ENCODE measurements around the gene DPP7.

DNA sequence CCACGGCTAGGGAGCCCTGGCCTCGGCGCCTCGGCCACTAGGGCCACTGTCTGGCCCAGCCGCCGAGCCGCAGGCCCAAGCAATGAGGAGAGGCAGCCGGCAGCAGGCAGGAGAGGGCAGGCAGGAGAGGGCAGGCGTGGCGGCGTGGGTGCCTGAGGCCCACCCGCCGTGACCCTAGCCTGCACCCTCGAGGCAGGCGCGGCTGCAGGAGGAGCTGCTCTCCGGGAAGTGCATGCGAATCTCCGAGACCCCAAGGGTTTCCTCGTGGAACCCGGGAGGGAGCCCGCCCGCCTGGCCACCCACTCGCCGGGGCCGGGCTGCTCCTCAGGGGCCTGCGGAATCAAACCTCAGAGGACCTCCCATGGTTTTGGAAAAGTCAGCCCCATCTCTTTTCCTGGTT, 33.7 kb upstream of the DPP7 start:
- TF ChIP-seq EP300 (IDR thresholded peaks at IDR 0.05) (no peak), POLR2AphosphoS5 (IDR thresholded peaks at IDR 0.05) (no peak), POLR2A (IDR thresholded peaks at IDR 0.05) (no peak)
- TF ChIP-seq, protein P1, sequence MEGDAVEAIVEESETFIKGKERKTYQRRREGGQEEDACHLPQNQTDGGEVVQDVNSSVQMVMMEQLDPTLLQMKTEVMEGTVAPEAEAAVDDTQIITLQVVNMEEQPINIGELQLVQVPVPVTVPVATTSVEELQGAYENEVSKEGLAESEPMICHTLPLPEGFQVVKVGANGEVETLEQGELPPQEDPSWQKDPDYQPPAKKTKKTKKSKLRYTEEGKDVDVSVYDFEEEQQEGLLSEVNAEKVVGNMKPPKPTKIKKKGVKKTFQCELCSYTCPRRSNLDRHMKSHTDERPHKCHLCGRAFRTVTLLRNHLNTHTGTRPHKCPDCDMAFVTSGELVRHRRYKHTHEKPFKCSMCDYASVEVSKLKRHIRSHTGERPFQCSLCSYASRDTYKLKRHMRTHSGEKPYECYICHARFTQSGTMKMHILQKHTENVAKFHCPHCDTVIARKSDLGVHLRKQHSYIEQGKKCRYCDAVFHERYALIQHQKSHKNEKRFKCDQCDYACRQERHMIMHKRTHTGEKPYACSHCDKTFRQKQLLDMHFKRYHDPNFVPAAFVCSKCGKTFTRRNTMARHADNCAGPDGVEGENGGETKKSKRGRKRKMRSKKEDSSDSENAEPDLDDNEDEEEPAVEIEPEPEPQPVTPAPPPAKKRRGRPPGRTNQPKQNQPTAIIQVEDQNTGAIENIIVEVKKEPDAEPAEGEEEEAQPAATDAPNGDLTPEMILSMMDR (IDR thresholded peaks at IDR 0.05): no peak

Data from upper lobe of left lung (tissue), 4 donors.